GM19455 (cell line): ENCODE data around the gene SEMA5B.

Source experiments
- ATAC-seq: cut with Tn5 transposase; IDR thresholded peaks from one replicate; pipeline ENCODE4 v1.9.1; 2021; ENCODE audit not compliant: unreplicated experiment

SEMA5B gene

GRCh38 chr3:123027292-123028232, at the start of gene SEMA5B:
TSS of gene SEMA5B (minus strand) at chr3:123027763. CDS start at chr3:122961263, 66,500 bp downstream.
- no peak for ATAC-seq

- ATAC-seq, result no peak
Measured at GRCh38 chr3:123076496-123077418, 49.2 kb upstream of the SEMA5B start.

- no peak for ATAC-seq
Measured at GRCh38 chr3:123076112-123076495, 48.5 kb upstream of the SEMA5B start.

- ATAC-seq, result no peak
Measured at GRCh38 chr3:123075359-123075758, 47.8 kb upstream of the SEMA5B start.

GRCh38 chr3:123072564-123072963, 45.0 kb upstream of the SEMA5B start:
- ATAC-seq, result no peak

- ATAC-seq, result no peak
Measured at GRCh38 chr3:123072152-123072551, 44.6 kb upstream of the SEMA5B start.

- no peak for ATAC-seq
Measured at GRCh38 chr3:123071581-123071980, 44.0 kb upstream of the SEMA5B start.

GRCh38 chr3:123071146-123071545, 43.6 kb upstream of the SEMA5B start:
- ATAC-seq, result no peak

GRCh38 chr3:123070510-123070909, 42.9 kb upstream of the SEMA5B start:
- no peak for ATAC-seq

- ATAC-seq, result no peak
Measured at GRCh38 chr3:123068601-123069381, 41.2 kb upstream of the SEMA5B start.

- ATAC-seq, result no peak
Measured at GRCh38 chr3:123067689-123068600, 40.4 kb upstream of the SEMA5B start.

GRCh38 chr3:123066896-123067688, 39.5 kb upstream of the SEMA5B start, which contains the start of gene PDIA5:
TSS of gene PDIA5 (plus strand) at chr3:123067025. CDS start at chr3:123067165, 140 bp downstream.
- ATAC-seq, result peak; percentile 80

GRCh38 chr3:123066599-123066895, 39.0 kb upstream of the SEMA5B start:
- ATAC-seq, result no peak

- no peak for ATAC-seq
Measured at GRCh38 chr3:123064914-123065313, 37.4 kb upstream of the SEMA5B start.

GRCh38 chr3:123064506-123064905, 36.9 kb upstream of the SEMA5B start:
- no peak for ATAC-seq

- no peak for ATAC-seq
Measured at GRCh38 chr3:123063034-123063433, 35.5 kb upstream of the SEMA5B start.

- ATAC-seq, result no peak
Measured at GRCh38 chr3:123061856-123062255, 34.3 kb upstream of the SEMA5B start.

GRCh38 chr3:123060054-123060453, 32.5 kb upstream of the SEMA5B start:
- no peak for ATAC-seq

- ATAC-seq, result no peak
Measured at GRCh38 chr3:123058505-123058904, 30.9 kb upstream of the SEMA5B start.
